ENCODE results near the gene TCF7L1.
"Not testable (repeated sequence)": the region's sequence is repeated elsewhere in the genome, so short reads cannot be mapped to it uniquely, and the experiment has no call there.

The TCF7L1 gene

GRCh38 chr2:85132834-85133637, at the start of gene TCF7L1:
Gene TCF7L1 (plus strand): TSS chr2:85133392. CDS start chr2:85133685, 293 bp downstream.
- peak; percentile 28 for DNase-seq

- no peak for DNase-seq
Observed at GRCh38 chr2:85085563-85085962, 47.6 kb upstream of the TCF7L1 start.

- DNase-seq = no peak
Observed at GRCh38 chr2:85087541-85087940, 45.7 kb upstream of the TCF7L1 start.

- no peak for DNase-seq
Observed at GRCh38 chr2:85088921-85089320, 44.3 kb upstream of the TCF7L1 start.

GRCh38 chr2:85089585-85089984, 43.6 kb upstream of the TCF7L1 start:
- no peak for DNase-seq

GRCh38 chr2:85091838-85092237, 41.4 kb upstream of the TCF7L1 start:
- DNase-seq = no peak

- no peak for DNase-seq
Observed at GRCh38 chr2:85095094-85095493, 38.1 kb upstream of the TCF7L1 start.

- DNase-seq = no peak
Observed at GRCh38 chr2:85096616-85097015, 36.6 kb upstream of the TCF7L1 start.

- no peak for DNase-seq
Observed at GRCh38 chr2:85104228-85104627, 29.0 kb upstream of the TCF7L1 start.

GRCh38 chr2:85106489-85107180, 26.6 kb upstream of the TCF7L1 start:
- no peak for DNase-seq

- no peak for DNase-seq
Observed at GRCh38 chr2:85110991-85111560, 22.1 kb upstream of the TCF7L1 start.

- DNase-seq = no peak
Observed at GRCh38 chr2:85111819-85112281, 21.3 kb upstream of the TCF7L1 start.

- no peak for DNase-seq
Observed at GRCh38 chr2:85112906-85113625, 20.1 kb upstream of the TCF7L1 start.

GRCh38 chr2:85114586-85115330, 18.4 kb upstream of the TCF7L1 start:
- DNase-seq = no peak

GRCh38 chr2:85116207-85116606, 17.0 kb upstream of the TCF7L1 start:
- DNase-seq = no peak

GRCh38 chr2:85119900-85120299, 13.3 kb upstream of the TCF7L1 start:
- no peak for DNase-seq

- no peak for DNase-seq
Observed at GRCh38 chr2:85120363-85120762, 12.8 kb upstream of the TCF7L1 start.

- DNase-seq = not testable (repeated sequence)
Observed at GRCh38 chr2:85126462-85126861, 6.7 kb upstream of the TCF7L1 start.

- DNase-seq = no peak
Observed at GRCh38 chr2:85129861-85130260, 3.3 kb upstream of the TCF7L1 start.

- no peak for DNase-seq
Observed at GRCh38 chr2:85130407-85130806, 2.8 kb upstream of the TCF7L1 start.

- DNase-seq = no peak
Observed at GRCh38 chr2:85131116-85131515, 2.1 kb upstream of the TCF7L1 start.

- no peak for DNase-seq
Observed at GRCh38 chr2:85132397-85132796, 795 bp upstream of the TCF7L1 start.

Measured in activated naive CD4-positive, alpha-beta T cell treated with Interleukin-2 at 50 U/mL for 16 hours (primary cell).